NCI-H446 (cell line): ENCODE data around the gene TOX2.

Source experiments
- DNase-seq, 2 experiments: peaks; one replicate each; lab custom pipeline; 2025; lab: John Stamatoyannopoulos, UW

TOX2 gene

GRCh38 chr20:43940518-43941225 lies 26.0 kb downstream of the TOX2 start:
- DNase-seq: no peak

- DNase-seq: no peak
Observed at GRCh38 chr20:43941476-43942200, 27.0 kb downstream of the TOX2 start.

GRCh38 chr20:43942201-43942590 lies 27.5 kb downstream of the TOX2 start:
- no peak for DNase-seq

GRCh38 chr20:43942667-43943285 lies 28.1 kb downstream of the TOX2 start:
- DNase-seq: no peak

GRCh38 chr20:43943725-43944124 lies 29.1 kb downstream of the TOX2 start:
- no peak for DNase-seq

GRCh38 chr20:43944653-43945235 lies 30.1 kb downstream of the TOX2 start:
- DNase-seq: no peak

GRCh38 chr20:43945391-43946205 lies 30.9 kb downstream of the TOX2 start:
- no peak for DNase-seq

- no peak for DNase-seq
Observed at GRCh38 chr20:43946206-43946491, 31.5 kb downstream of the TOX2 start.

GRCh38 chr20:43946659-43947315 lies 32.1 kb downstream of the TOX2 start:
- DNase-seq: no peak

- no peak for DNase-seq
Observed at GRCh38 chr20:43947316-43947710, 32.7 kb downstream of the TOX2 start.

- no peak for DNase-seq
Observed at GRCh38 chr20:43948455-43948854, 33.8 kb downstream of the TOX2 start.

- DNase-seq: no peak
Observed at GRCh38 chr20:43949248-43949647, 34.6 kb downstream of the TOX2 start.

GRCh38 chr20:43949741-43950618 lies 35.3 kb downstream of the TOX2 start:
- no peak for DNase-seq

GRCh38 chr20:43953919-43954592 lies 39.4 kb downstream of the TOX2 start:
- no peak for DNase-seq

GRCh38 chr20:43954704-43955061 lies 40.0 kb downstream of the TOX2 start:
- DNase-seq: no peak

GRCh38 chr20:43955062-43955749 lies 40.6 kb downstream of the TOX2 start:
- no peak for DNase-seq

GRCh38 chr20:43955750-43956191 lies 41.1 kb downstream of the TOX2 start:
- no peak for DNase-seq

GRCh38 chr20:43957392-43957791 lies 42.7 kb downstream of the TOX2 start:
- no peak for DNase-seq

GRCh38 chr20:43958626-43959025 lies 44.0 kb downstream of the TOX2 start:
- DNase-seq: no peak
